NB4 (cell line): ENCODE results near the gene EXD3.
A peak's percentile ranks its signal among the peaks of the same experiment; 100 is the strongest.

ENCODE experiments used
- DNase-seq: peaks from one replicate; pipeline ENCODE4 v3.0.0; 2010; ENCODE audit warnings: low read depth
- H3K4me3 ChIP-seq: one replicate; pipeline ENCODE4 v1.5.1; 2011; ENCODE audit warnings: mild to moderate bottlenecking, low read depth, low read length, moderate library complexity
- MYC ChIP-seq: IDR thresholded peaks from 2 replicates; pipeline ENCODE4 v1.6.1; 2011; ENCODE audit warnings: low read depth, low read length
- POLR2A ChIP-seq: IDR thresholded peaks from 2 replicates; pipeline ENCODE4 v1.6.1; 2011; ENCODE audit warnings: mild to moderate bottlenecking; ENCODE audit not compliant: insufficient read length; ENCODE audit errors: extremely low read depth
- TF ChIP-seq, protein P1 (sequence below): IDR thresholded peaks from 2 replicates; pipeline ENCODE4 v1.6.1; 2011; ENCODE audit warnings: low read depth, low read length
- TF ChIP-seq, protein P2 (sequence below): IDR thresholded peaks from one replicate; pipeline ENCODE4 v1.5.1; 2012; ENCODE audit warnings: low read depth, low read length

EXD3 gene

DNA sequence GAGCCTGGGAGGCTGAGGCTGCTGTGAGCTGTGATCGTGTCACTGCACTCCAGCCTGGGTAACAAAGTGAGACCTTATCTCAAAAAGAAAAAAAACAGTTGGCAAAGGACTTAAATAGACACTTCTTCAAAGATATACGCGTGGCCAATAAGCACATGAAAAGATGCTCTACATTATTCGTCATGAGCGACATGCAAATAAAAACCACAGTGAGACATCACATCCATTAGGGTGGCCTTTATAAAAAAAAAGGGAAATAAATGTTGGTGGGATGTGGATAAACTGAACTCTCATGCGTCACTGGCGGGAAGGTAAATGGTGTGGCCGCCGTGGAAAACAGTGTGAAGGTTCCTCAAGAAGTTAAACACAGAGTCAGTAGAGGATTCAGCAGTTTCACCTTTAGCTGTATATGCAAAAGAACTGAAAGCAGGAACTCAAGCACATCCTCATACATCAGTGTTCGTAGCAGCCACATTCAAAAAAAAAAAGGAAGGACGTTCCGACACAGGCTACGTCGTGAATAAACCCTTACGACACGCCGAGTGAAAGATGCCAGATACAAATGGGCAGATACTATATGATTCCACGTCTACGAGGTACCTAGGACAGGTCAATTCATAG is 96.4 kb downstream of the EXD3 start:
- TF ChIP-seq, protein P1, sequence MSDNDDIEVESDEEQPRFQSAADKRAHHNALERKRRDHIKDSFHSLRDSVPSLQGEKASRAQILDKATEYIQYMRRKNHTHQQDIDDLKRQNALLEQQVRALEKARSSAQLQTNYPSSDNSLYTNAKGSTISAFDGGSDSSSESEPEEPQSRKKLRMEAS: no peak
- DNase-seq: peak; percentile 35
- no peak overlapping the region for H3K4me3 ChIP-seq

DNA sequence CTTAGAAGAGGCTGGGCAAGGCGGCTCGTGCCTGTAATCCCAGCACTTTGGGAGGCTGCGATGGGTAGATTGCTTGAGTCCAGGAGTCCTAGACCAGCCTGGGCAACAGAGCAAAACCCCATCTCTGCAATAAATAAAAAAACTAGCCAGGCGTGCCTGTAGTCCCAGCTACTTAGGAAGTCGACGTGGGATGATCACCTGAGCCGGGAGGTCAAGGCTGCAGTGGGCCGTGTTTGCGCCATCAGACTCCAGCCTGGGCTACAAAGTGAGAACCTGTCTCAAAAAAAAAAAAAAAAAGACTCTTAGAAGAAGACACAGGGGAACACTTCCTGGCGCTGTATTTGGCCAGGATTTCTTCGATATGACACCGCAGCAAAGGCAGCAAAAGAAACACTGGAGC is 97.2 kb downstream of the EXD3 start:
- TF ChIP-seq MYC (no peak), POLR2A (no peak)
- TF ChIP-seq, protein P1: no peak
- TF ChIP-seq, protein P2, sequence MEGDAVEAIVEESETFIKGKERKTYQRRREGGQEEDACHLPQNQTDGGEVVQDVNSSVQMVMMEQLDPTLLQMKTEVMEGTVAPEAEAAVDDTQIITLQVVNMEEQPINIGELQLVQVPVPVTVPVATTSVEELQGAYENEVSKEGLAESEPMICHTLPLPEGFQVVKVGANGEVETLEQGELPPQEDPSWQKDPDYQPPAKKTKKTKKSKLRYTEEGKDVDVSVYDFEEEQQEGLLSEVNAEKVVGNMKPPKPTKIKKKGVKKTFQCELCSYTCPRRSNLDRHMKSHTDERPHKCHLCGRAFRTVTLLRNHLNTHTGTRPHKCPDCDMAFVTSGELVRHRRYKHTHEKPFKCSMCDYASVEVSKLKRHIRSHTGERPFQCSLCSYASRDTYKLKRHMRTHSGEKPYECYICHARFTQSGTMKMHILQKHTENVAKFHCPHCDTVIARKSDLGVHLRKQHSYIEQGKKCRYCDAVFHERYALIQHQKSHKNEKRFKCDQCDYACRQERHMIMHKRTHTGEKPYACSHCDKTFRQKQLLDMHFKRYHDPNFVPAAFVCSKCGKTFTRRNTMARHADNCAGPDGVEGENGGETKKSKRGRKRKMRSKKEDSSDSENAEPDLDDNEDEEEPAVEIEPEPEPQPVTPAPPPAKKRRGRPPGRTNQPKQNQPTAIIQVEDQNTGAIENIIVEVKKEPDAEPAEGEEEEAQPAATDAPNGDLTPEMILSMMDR: no peak
- H3K4me3 ChIP-seq: no peak overlapping the region
- DNase-seq: no peak

DNA sequence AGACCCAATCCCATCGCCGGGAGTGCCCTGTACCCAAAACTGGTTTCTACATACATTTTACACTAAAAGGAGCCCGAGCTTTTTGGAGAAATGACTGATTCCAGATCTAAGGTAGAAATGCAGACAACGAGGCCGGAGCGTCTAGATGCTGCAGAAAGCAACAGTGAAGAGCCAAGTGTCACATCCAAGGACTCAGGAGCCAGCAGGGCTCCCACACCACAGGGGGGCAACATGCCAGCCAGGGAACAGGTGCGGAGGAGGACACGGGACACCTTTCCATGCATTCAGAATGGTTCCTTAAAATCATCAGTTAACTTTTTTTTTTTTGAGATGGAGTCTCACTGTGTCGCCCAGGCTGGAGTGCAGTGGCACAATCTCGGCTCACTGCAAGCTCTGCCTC is 97.8 kb downstream of the EXD3 start:
- no peak overlapping the region for H3K4me3 ChIP-seq
- no peak for DNase-seq
- TF ChIP-seq, protein P2: no peak
- TF ChIP-seq, protein P1: no peak
- TF ChIP-seq MYC: no peak

DNA sequence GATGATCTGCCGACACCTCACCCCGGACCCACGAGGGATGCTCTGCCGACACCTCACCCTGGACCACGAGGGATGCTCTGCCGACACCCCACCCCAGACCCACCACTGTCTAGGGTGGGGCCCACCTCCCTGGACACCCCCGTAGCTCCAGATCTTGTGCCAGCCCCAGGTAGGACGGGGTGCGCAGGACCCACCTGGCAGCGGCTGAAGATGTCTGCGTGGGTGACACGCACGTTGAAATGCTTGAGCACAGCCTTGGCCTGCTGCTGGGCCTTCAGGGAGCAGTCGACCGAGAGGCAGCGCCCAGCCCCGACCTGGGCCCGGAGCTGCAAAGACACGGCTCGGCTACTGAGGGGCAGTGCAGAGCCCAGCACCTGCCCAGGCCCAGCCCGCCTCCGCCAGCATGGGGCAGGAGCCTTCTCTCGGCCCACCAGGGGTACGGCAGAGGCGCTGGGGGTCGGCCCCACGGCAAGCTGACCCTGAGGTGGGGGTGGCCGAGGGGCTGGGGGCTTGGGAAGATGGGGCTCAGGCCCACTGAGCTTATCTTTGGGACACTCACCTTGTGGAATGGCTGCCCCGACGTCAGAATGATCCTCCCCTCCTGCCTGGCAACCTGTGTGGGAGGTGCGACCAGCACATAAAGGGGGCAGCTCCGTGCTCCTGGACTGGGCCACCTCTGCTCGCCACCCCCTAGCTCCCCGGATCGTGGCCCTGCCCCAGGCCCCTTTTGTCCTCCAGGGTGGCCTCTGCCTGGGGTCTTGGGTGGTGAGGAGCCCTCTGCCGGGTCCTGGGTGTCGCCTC is 99.2 kb downstream of the EXD3 start:
- no peak for DNase-seq
- no peak for TF ChIP-seq POLR2A
- TF ChIP-seq, protein P2: no peak
- no peak for TF ChIP-seq MYC
- TF ChIP-seq, protein P1: no peak
- H3K4me3 ChIP-seq: no peak overlapping the region

DNA sequence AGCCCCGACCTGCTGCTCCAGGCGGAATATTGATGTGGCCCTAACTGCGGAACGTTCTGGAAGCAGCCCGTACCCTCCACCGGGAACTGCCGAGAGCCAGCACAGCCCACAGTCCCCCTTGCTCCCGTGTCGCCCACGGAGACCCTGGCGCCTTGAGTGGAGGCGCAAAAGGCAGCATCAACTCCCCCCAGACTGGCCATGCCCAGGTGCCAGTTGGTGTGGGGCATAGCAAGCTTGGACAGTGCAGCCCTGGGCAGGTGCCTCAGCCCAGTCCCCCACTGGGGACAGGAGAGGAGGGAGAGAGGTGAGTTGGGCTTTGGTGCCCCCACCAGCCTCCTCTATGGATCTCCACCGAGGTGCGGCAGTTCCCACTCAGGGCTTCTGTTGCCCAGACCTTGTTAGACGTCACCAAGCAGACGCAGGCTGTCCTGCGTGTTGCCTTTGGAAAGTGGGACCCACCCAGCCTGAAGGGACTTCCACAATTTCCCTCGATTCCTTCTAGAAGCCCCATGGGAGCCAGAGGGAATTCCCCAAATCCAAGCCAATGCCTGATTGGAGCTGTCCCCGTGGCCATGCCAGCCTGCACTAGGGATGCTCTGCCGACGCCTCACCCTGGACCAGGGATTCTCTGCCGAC is 101.1 kb downstream of the EXD3 start:
- H3K4me3 ChIP-seq: no peak overlapping the region
- DNase-seq: no peak
- no peak for TF ChIP-seq MYC

DNA sequence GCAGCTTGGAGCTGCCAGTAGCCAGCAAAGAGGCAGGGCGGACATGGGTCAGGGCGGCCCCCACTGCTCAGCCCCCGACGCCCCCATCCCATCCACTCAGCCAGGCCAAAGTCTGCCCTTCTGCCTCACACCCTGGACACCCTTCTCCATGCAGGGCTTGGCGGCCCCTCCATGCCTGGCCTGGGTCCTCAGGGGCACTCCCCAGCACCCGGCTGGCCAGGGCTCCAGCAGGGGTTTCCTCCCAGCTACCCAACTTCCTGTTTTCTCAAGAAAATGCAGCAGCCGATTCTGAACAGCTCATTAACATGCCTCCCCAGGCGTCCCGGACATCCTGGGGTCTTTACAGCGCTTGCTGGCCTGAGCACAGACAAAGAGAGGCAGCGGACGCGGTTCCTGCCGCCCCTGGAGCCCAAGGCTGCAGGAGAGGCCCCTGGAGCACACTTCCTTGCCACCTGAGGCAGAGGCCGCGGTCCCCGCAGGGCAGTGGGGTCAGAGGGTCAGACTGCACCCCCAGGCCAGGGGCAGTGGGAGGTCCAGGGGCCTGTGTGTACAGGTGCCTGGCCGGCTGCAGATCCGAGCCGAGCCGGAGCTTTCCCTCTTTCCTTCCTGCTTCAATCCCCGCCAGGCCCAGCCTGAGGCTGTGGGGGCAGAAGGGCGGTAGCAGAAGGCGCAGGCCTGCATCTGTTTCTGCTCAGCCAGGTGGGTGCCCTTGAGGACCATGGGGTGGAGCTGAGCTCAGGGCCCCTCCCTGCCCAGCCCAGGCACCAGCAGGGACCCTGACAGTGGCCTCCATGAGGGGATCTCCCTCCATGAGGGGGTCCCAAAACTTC is 102.2 kb downstream of the EXD3 start:
- H3K4me3 ChIP-seq: no peak overlapping the region
- DNase-seq: peak; percentile 91
- TF ChIP-seq, protein P2: no peak
- TF ChIP-seq MYC: peak; percentile 36; the same call in 1 of the 2 replicates
- TF ChIP-seq, protein P1: no peak
- peak; percentile 44 for TF ChIP-seq POLR2A
